Thyroid gland (tissue), 4 donors: ENCODE measurements around the gene NDUFA12. TPM values are rescaled to one million over a fixed set of nuclear protein-coding genes. Genes with fewer than 3 reads are reported as not detected.

Experiments
- DNase-seq, 2 donors: peaks; one replicate each; pipeline ENCODE4 v3.0.0-alpha.2; 2019
- H3K27ac ChIP-seq, 3 donors: fragments of 200-600 bp; sonication (generic); 1 replicate in 2 of 3; 2 replicates in 1 of 3; pipeline ENCODE4 v1.5.1; 2016 to 2019; ENCODE audit warnings: mild to moderate bottlenecking in 1 of 3, moderate library complexity in 1 of 3
- H3K27me3 ChIP-seq: fragments of 200-600 bp; sonication (generic); one replicate; pipeline ENCODE4 v1.5.1; 2019
- H3K36me3 ChIP-seq, 2 donors: fragments of 200-600 bp; sonication (generic); one replicate each; pipeline ENCODE4 v1.5.1; 2016 to 2019
- H3K4me1 ChIP-seq, 2 donors: fragments of 200-600 bp; sonication (generic); one replicate each; pipeline ENCODE4 v1.5.1; 2017 to 2019
- H3K4me3 ChIP-seq, 3 donors: fragments of 200-600 bp; sonication (generic); replicated peaks in 1 of 3; 1 replicate in 2 of 3; 2 replicates in 1 of 3; pipeline ENCODE4 v1.5.1; 2016; ENCODE audit warnings: mild to moderate bottlenecking in 1 of 3
- H3K9me3 ChIP-seq: fragments of 200-600 bp; sonication (generic); one replicate; pipeline ENCODE4 v1.5.1; 2017
- CTCF ChIP-seq, 6 experiments: fragments of 200-600 bp in 3 of 6; fragments of 450-650 bp in 3 of 6; sonication (generic) in 3 of 6; IDR thresholded peaks; one replicate each; pipeline ENCODE4 v1.5.1; 2016 to 2019; ENCODE audit warnings: antibody characterized with exemption in 6 of 6, mild to moderate bottlenecking in 2 of 6, inconsistent platforms in 1 of 6, moderate library complexity in 1 of 6
- POLR2A ChIP-seq, 2 donors: fragments of 450-650 bp; IDR thresholded peaks; one replicate each; pipeline ENCODE4 v1.6.1; 2017; ENCODE audit warnings: antibody characterized with exemption in 2 of 2, mild to moderate bottlenecking in 2 of 2, moderate library complexity in 1 of 2
- WGBS, 2 donors: methylation state at CpG; one replicate each; pipeline ENCODE4 v1.1.5; 2017; 5-methylcytosine and 5-hydroxymethylcytosine counted together
- intact Hi-C: fragments of 100-400 bp; cut with DNase I; formaldehyde crosslinking; loops from one replicate; pipeline ENCODE4 v1.15.1; 2023
- total RNA-seq, 4 donors: library from RNA; depleted of rRNA; stranded (reverse); fragments of >200 nt; gene quantifications; one replicate each; pipeline ENCODE4 v1.2.3, GENCODE V29; 2016

NDUFA12 gene
- total RNA-seq, 4 donors from 2014 or later = 88.4 to 178 (median 136) TPM

GRCh38 chr12:94979941-94980340 is 23.6 kb downstream of the NDUFA12 start:
- no peaks in the 10 kb centered on the region for H3K27me3 ChIP-seq
- no peak for DNase-seq
- TF ChIP-seq CTCF (IDR thresholded peaks at IDR 0.05) = no peak
- no peak for TF ChIP-seq POLR2A (IDR thresholded peaks at IDR 0.05)
- intact Hi-C loops = loop anchor here (5.0 kb wide), 1 partner anchor 438 kb away; no protein-coding TSS in a partner anchor
- H3K27ac ChIP-seq = no peak overlapping the region
- no peak overlapping the region for H3K4me3 ChIP-seq
- H3K4me1 ChIP-seq = peaks cover 0 to 3% of the 10 kb centered on the region in 2 donors
- WGBS, 2 donors = 95 to 96% methylated on average over 4 of the region's 4 CpGs
- no peaks in the 10 kb centered on the region for H3K36me3 ChIP-seq
- H3K9me3 ChIP-seq = no peaks in the 10 kb centered on the region

- intact Hi-C loops = no loop called here
- H3K4me1 ChIP-seq = peaks cover 0 to 3% of the 10 kb centered on the region in 2 donors
- no peak for DNase-seq
- no peaks in the 10 kb centered on the region for H3K36me3 ChIP-seq
- no peak overlapping the region for H3K4me3 ChIP-seq
- no peaks in the 10 kb centered on the region for H3K9me3 ChIP-seq
- TF ChIP-seq CTCF (IDR thresholded peaks at IDR 0.05) (no peak), POLR2A (IDR thresholded peaks at IDR 0.05) (no peak)
- no peak overlapping the region for H3K27ac ChIP-seq
- no peaks in the 10 kb centered on the region for H3K27me3 ChIP-seq
- 84 to 90% methylated on average over 4 of the region's 4 CpGs for WGBS, 2 donors
Observed at GRCh38 chr12:94977766-94978468, 25.6 kb downstream of the NDUFA12 start.

DNA sequence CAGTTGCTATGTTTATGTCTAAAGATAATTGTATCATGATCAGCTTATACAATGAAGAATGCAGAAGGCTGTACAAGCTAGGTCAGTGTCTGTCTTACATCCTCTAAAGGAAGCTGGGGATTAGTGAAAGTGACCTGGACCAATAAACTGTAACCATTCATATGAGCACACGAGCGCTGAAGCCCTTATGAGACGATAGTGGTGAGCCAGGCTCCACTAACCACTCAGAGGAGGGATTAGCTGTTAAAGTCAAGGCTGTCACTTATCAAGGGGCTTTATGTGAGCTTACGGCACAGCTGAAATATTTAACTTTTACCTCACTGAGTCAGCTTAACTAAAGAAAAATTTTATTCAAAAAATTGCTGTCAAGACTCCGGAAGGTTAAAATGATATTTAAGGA is 30.3 kb downstream of the NDUFA12 start:
- TF ChIP-seq POLR2A (IDR thresholded peaks at IDR 0.05) (no peak), CTCF (IDR thresholded peaks at IDR 0.05) (no peak)
- Histone ChIP-seq H3K27me3 (no peaks in the 10 kb centered on the region), H3K4me3 (no peak overlapping the region), H3K36me3 (peaks cover 0 to 3% of the 10 kb centered on the region in 2 donors), H3K4me1 (peaks cover 6 to 20% of the 10 kb centered on the region in 2 donors), H3K9me3 (no peaks in the 10 kb centered on the region), H3K27ac (no peak overlapping the region)
- intact Hi-C loops = no loop called here
- 83 to 91% methylated on average over 5 of the region's 5 CpGs for WGBS, 2 donors
- no peak for DNase-seq

DNA sequence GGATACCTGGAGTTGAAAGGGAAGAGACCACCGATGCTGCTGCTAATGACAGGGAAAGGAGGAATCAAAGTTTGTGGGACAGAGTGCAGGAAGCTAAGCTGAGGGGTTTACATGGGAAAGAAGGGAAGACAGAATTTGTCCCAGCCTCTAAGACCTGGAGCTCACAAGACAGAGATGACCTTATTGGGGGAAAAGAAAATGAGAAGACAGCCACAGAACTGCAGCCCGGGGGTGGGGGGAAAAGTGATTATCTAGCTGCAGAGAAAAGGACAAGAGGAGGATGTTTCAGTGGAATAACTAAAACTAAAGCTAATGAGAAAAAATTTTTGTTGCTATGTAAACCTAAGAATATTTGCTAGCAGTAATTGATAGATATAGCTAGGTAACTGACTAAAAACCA is 30.7 kb downstream of the NDUFA12 start:
- 86 to 92% methylated on average over 2 of the region's 2 CpGs for WGBS, 2 donors

More for the DNA sequence above, 30.7 kb downstream of the NDUFA12 start:
- Histone ChIP-seq H3K27ac (no peak overlapping the region), H3K27me3 (no peaks in the 10 kb centered on the region), H3K4me1 (peaks cover 6 to 17% of the 10 kb centered on the region in 2 donors), H3K36me3 (peaks cover 0 to 3% of the 10 kb centered on the region in 2 donors), H3K4me3 (no peak overlapping the region), H3K9me3 (no peaks in the 10 kb centered on the region)
- DNase-seq = no peak
- intact Hi-C loops = no loop called here
- TF ChIP-seq POLR2A (IDR thresholded peaks at IDR 0.05) (no peak), CTCF (IDR thresholded peaks at IDR 0.05) (no peak)
